ENCODE data around the gene KPNA6.
"Not testable (repeated sequence)": the region's sequence is repeated elsewhere in the genome, so short reads cannot be mapped to it uniquely, and the experiment has no call there.

DNA sequence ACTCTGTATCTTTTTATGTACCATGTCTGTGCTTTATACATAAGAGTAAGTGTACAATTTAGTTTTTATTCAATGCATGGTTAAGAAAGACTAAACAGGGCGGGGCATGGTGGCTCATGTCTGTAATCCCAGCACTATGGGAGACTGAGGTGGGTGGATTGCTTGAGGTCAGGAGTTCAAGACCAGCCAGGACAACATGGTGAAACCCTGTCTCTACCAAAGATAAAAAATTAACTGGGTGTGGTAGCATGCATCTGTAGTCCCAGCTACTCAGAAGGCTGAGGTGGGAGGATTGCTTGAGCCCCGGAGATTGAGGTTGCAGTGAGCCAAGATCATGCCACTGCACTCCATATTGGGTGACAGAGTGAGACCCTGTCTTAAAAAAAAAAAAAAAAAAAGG lies 15.5 kb downstream of the KPNA6 start:
- TF ChIP-seq, protein P1, sequence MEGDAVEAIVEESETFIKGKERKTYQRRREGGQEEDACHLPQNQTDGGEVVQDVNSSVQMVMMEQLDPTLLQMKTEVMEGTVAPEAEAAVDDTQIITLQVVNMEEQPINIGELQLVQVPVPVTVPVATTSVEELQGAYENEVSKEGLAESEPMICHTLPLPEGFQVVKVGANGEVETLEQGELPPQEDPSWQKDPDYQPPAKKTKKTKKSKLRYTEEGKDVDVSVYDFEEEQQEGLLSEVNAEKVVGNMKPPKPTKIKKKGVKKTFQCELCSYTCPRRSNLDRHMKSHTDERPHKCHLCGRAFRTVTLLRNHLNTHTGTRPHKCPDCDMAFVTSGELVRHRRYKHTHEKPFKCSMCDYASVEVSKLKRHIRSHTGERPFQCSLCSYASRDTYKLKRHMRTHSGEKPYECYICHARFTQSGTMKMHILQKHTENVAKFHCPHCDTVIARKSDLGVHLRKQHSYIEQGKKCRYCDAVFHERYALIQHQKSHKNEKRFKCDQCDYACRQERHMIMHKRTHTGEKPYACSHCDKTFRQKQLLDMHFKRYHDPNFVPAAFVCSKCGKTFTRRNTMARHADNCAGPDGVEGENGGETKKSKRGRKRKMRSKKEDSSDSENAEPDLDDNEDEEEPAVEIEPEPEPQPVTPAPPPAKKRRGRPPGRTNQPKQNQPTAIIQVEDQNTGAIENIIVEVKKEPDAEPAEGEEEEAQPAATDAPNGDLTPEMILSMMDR (IDR thresholded peaks at IDR 0.05), result not testable (repeated sequence)
- not testable (repeated sequence) for TF ChIP-seq POLR2A (IDR thresholded peaks at IDR 0.05)

Data from uterus (tissue), 2 donors.